Measurements from ENCODE around the gene PCDHGA3.
A peak's percentile ranks its signal among the peaks of the same experiment; 100 is the strongest.
"Not testable (repeated sequence)": the region's sequence is repeated elsewhere in the genome, so short reads cannot be mapped to it uniquely, and the experiment has no call there.

PCDHGA3 gene

GRCh38 chr5:141343242-141343952 lies at the start of gene PCDHGA3:
TSS of gene PCDHGA3 (plus strand) at chr5:141343829. CDS start at chr5:141344034, 205 bp downstream.
- no peak for DNase-seq (ENCODE audit: low read depth in 2 of 2)

- DNase-seq (ENCODE audit: low read depth in 2 of 2) = no peak
Measured at GRCh38 chr5:141298376-141298775, 45.3 kb upstream of the PCDHGA3 start.

- no peak for DNase-seq (ENCODE audit: low read depth in 2 of 2)
Measured at GRCh38 chr5:141303756-141304155, 39.9 kb upstream of the PCDHGA3 start, which contains the start of gene SLC25A2. TSS of gene SLC25A2 (minus strand) at chr5:141304049. CDS start at chr5:141303865, 184 bp downstream.

GRCh38 chr5:141306630-141307029 lies 37.0 kb upstream of the PCDHGA3 start:
- DNase-seq (ENCODE audit: low read depth in 2 of 2) = no peak

GRCh38 chr5:141313711-141314110 lies 29.9 kb upstream of the PCDHGA3 start:
- no peak for DNase-seq (ENCODE audit: low read depth in 2 of 2)

GRCh38 chr5:141316963-141317362 lies 26.7 kb upstream of the PCDHGA3 start:
- DNase-seq (ENCODE audit: low read depth in 2 of 2) = not testable (repeated sequence)

- DNase-seq (ENCODE audit: low read depth in 2 of 2) = no peak
Measured at GRCh38 chr5:141319202-141319601, 24.4 kb upstream of the PCDHGA3 start.

GRCh38 chr5:141319699-141320098 lies 23.9 kb upstream of the PCDHGA3 start:
- no peak for DNase-seq (ENCODE audit: low read depth in 2 of 2)

- peak; percentile 85 for DNase-seq (ENCODE audit: low read depth in 2 of 2)
Measured at GRCh38 chr5:141320225-141321169, 23.1 kb upstream of the PCDHGA3 start, which contains the start of gene TAF7. TSS of gene TAF7 (minus strand) at chr5:141320784. CDS start at chr5:141320044, 740 bp downstream.

- DNase-seq (ENCODE audit: low read depth in 2 of 2) = no peak
Measured at GRCh38 chr5:141322261-141322660, 21.4 kb upstream of the PCDHGA3 start.

GRCh38 chr5:141326088-141326854 lies 17.4 kb upstream of the PCDHGA3 start:
- DNase-seq (ENCODE audit: low read depth in 2 of 2) = peak; percentile 22 to 42

- no peak for DNase-seq (ENCODE audit: low read depth in 2 of 2)
Measured at GRCh38 chr5:141328231-141328630, 15.4 kb upstream of the PCDHGA3 start.

GRCh38 chr5:141330299-141331080 lies 13.1 kb upstream of the PCDHGA3 start, which contains the start of gene PCDHGA1:
TSS of gene PCDHGA1 (plus strand) at chr5:141330514.
- DNase-seq (ENCODE audit: low read depth in 2 of 2) = no peak

GRCh38 chr5:141332571-141332970 lies 11.1 kb upstream of the PCDHGA3 start:
- not testable (repeated sequence) for DNase-seq (ENCODE audit: low read depth in 2 of 2)

- no peak for DNase-seq (ENCODE audit: low read depth in 2 of 2)
Measured at GRCh38 chr5:141338538-141339306, 4.9 kb upstream of the PCDHGA3 start, which contains the start of gene PCDHGA2. TSS of gene PCDHGA2 (plus strand) at chr5:141338760.

- not testable (repeated sequence) for DNase-seq (ENCODE audit: low read depth in 2 of 2)
Measured at GRCh38 chr5:141340781-141341354, 2.8 kb upstream of the PCDHGA3 start.

GRCh38 chr5:141342773-141343172 lies 856 bp upstream of the PCDHGA3 start:
- DNase-seq (ENCODE audit: low read depth in 2 of 2) = no peak

- DNase-seq (ENCODE audit: low read depth in 2 of 2) = no peak
Measured at GRCh38 chr5:141343953-141344463, 379 bp downstream of the PCDHGA3 start.

GRCh38 chr5:141345327-141345726 lies 1.7 kb downstream of the PCDHGA3 start:
- no peak for DNase-seq (ENCODE audit: low read depth in 2 of 2)
